Measurements from ENCODE around the gene TSPEAR.
"Not testable (repeated sequence)": the region's sequence is repeated elsewhere in the genome, so short reads cannot be mapped to it uniquely, and the experiment has no call there.

Gene TSPEAR

DNA sequence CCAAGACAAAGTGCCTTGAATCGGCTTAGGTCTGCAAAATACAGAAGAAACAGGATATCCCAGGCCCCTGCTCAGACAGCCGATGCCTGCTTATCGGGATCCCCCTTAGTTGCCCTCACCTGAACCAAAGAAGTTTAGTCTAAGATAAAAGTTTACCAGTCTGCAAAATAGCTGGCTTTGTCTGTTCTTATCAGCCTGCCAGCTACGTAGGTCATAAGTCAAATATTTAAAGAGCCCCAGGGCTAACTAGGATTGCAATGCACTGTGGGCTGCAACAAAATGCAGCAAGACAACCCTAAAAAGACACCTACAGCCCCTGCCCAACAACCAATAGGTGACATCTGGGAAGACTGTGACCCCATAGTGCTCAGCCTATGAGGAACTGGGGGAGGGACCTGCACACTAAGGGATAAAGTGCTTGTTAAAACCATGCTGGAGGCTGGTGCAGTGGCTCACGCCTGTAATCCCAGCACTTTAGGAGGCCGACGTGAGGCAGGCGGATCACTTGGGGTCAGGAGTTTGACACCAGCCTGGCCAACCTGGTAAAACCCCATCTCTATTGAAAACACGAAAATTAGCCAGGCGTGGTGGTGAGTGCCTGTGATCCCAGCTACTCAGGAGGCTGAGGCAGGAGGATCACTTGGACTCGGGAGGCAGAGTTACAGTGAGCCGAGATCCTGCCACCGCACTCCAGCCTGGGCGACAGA, 228.6 kb downstream of the TSPEAR start:
- Histone ChIP-seq H3K9me3 (ENCODE audit: insufficient read depth, low read depth, low read length) (no peaks in the 10 kb centered on the region), H3K36me3 (ENCODE audit: insufficient read depth, low read length) (no peaks in the 10 kb centered on the region), H3K27ac (ENCODE audit: low read depth, low read length) (no peak overlapping the region), H3K9ac (ENCODE audit: low read depth, low read length) (no peak overlapping the region), H3K4me1 (ENCODE audit: insufficient read depth, low read length) (no peaks in the 10 kb centered on the region), H3K4me3 (ENCODE audit: low read length) (no peak overlapping the region), H3K27me3 (ENCODE audit: insufficient read depth, low read length) (no peaks in the 10 kb centered on the region)
- 88% methylated on average over 14 of the region's 14 CpGs for WGBS

DNA sequence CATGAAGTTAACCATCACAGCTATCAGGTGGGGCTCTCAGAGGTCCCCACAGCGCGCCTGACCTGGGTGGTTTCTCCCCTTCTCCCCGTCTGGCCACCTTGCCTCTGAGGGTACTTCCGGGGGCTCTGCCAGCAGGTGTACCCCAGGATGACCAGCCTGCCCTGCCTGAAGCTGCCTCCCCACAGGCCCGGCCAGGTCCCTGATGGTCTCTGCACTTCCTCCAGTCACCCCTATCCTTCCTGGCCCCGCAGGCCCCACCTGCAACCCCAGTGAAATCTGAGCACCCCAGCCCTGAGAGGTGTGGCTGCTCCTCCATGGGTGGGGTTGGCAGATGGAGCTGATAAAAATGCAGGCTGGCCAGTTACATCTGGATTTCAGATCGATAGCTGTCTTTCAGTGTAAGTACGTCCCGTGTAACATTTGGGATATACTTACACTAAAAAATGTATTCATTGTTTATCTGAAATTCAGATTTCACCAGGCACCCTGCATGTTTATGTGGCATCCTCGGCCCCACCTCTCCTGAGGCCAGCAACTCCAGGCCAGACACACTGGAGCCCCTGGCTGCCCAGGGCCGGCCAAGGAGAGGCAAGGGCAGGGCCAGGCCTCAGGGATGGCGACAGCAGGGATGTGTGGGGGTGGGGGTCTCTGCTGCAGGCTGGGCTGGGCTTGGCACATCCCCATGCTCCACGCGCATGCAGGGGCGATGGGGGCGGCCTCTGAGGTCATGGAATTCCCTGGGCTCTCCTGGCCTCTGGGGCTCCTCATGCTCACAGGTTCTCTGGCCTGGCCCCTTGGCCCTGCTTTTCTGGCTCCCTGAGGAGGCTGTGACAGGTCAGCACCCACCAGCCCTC, 230.9 kb downstream of the TSPEAR start:
- Histone ChIP-seq H3K27ac (ENCODE audit: low read depth, low read length) (no peak overlapping the region), H3K36me3 (ENCODE audit: insufficient read depth, low read length) (no peaks in the 10 kb centered on the region), H3K4me3 (ENCODE audit: low read length) (no peak overlapping the region), H3K9ac (ENCODE audit: low read depth, low read length) (no peak overlapping the region), H3K4me1 (ENCODE audit: insufficient read depth, low read length) (no peaks in the 10 kb centered on the region), H3K9me3 (ENCODE audit: insufficient read depth, low read depth, low read length) (no peaks in the 10 kb centered on the region), H3K27me3 (ENCODE audit: insufficient read depth, low read length) (no peaks in the 10 kb centered on the region)
- WGBS = 94% methylated on average over 15 of the region's 16 CpGs

DNA sequence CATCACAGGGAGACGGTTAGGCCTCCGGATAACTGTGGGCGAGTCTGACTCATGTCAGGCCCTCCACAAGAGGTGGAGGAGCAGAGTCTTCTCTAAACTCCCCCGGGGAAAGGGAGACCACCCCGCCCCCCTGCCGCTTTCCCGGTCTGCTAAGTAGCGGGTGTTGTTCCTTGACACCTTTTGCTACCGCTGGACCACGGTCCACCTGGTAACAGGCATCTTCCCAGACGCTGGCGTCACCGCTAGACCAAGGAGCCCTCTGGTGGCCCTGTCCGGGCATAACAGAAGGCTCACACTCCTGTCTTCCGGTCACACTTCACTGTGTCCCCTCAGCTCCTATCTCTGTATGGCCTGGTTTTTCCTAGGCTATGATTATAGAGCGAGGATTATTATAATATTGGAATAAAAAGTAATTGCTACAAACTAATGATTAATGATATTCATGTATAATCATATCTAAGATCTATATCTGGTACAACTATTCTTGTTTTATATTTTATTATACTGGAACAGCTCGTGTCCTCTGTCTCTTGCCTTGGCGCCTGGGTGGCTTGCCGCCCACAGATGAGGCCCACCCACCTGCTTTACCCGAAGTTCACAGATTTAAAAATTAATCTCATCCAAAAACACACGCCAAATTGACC, 231.7 kb downstream of the TSPEAR start:
- not testable (repeated sequence) for H3K9ac ChIP-seq (ENCODE audit: low read depth, low read length); H3K36me3 ChIP-seq (ENCODE audit: insufficient read depth, low read length); H3K27me3 ChIP-seq (ENCODE audit: insufficient read depth, low read length); H3K4me3 ChIP-seq (ENCODE audit: low read length); H3K4me1 ChIP-seq (ENCODE audit: insufficient read depth, low read length); H3K9me3 ChIP-seq (ENCODE audit: insufficient read depth, low read depth, low read length); H3K27ac ChIP-seq (ENCODE audit: low read depth, low read length)
- WGBS = 49% methylated on average over 20 of the region's 21 CpGs

DNA sequence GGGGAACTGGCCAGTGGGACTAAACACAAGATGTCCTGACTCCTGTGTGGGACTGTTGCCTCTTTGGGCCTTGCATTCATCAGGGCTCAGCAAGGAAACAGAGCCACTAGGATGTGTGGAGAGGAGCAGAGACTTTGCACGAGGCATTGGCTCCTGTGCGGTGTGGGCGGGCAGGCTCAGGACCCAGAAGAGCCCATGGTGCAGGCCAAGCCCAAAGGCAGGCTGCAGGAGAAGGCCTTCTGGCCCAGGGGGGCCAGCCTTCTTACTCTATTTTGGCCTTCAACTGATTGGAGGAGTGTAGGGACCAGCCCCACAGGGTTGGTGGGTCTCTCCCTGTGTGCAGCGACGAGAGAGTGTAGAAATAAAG, 232.6 kb downstream of the TSPEAR start:
- no peak overlapping the region for H3K27ac ChIP-seq (ENCODE audit: low read depth, low read length)
- H3K9me3 ChIP-seq (ENCODE audit: insufficient read depth, low read depth, low read length) = no peaks in the 10 kb centered on the region
- no peak overlapping the region for H3K9ac ChIP-seq (ENCODE audit: low read depth, low read length)
- H3K4me3 ChIP-seq (ENCODE audit: low read length) = no peak overlapping the region
- no peaks in the 10 kb centered on the region for H3K27me3 ChIP-seq (ENCODE audit: insufficient read depth, low read length)
- H3K36me3 ChIP-seq (ENCODE audit: insufficient read depth, low read length) = no peaks in the 10 kb centered on the region
- WGBS = 98% methylated on average over 5 of the region's 5 CpGs
- H3K4me1 ChIP-seq (ENCODE audit: insufficient read depth, low read length) = no peaks in the 10 kb centered on the region; the same call in 1 of the 2 replicates

DNA sequence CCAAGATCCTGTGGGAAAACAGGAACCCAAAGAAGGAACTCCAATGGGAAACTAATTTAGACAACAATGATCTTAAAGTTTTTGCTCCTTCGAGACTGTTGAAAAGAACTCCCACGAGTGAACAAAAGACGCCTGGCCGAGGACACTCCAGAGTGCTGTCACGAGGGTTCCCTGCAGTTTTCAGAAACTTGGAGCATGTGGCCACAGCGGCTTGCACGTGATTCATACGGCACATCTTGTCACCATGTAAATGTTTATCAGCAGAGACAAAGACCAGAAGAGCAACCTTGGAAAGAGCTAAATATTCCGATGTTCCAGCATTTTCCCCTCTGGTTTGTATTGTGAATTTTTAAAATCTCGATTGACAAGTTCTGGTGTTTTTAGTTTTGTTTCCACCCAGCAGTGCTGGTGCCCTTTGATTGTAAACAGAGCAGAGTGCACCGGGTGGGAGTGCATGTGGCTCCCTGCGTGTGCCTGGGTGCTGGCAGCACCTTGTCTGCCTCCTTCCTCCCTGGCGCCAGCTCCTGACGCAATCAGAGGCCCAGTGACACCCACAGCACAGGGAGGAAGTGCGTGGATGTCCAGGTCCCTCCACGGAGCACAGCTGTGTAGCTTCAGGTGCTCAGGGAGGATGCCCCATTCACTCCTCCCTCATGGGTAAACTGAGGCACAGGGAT, 233.1 kb downstream of the TSPEAR start:
- H3K4me1 ChIP-seq (ENCODE audit: insufficient read depth, low read length) = no peaks in the 10 kb centered on the region; the same call in 1 of the 2 replicates
- no peak overlapping the region for H3K27ac ChIP-seq (ENCODE audit: low read depth, low read length)
- no peak overlapping the region for H3K4me3 ChIP-seq (ENCODE audit: low read length)
- no peak overlapping the region for H3K9ac ChIP-seq (ENCODE audit: low read depth, low read length)
- no peaks in the 10 kb centered on the region for H3K9me3 ChIP-seq (ENCODE audit: insufficient read depth, low read depth, low read length)
- H3K36me3 ChIP-seq (ENCODE audit: insufficient read depth, low read length) = no peaks in the 10 kb centered on the region
- 94% methylated on average over 16 of the region's 16 CpGs for WGBS
- H3K27me3 ChIP-seq (ENCODE audit: insufficient read depth, low read length) = no peaks in the 10 kb centered on the region

DNA sequence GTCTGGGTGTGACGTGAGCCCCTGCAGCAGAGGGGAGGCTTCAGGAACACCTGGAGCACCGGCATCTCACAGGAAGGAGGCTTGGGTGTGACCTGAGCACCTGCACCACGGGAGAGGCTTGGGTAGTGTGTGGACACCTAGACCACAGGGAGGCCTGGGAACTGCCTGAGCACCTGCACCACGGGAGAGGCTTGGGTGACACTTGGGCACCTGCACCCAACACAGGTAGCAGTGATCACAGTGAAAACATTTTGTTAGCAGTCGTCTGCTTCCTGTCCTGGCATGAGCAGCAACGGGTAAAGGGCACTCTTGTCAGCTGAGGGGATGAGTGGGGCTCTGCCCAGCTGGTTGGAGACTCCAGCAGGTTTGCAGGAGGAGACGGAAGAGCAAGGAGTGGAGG, 233.7 kb downstream of the TSPEAR start:
- no peak overlapping the region for H3K4me3 ChIP-seq (ENCODE audit: low read length)
- no peak overlapping the region for H3K27ac ChIP-seq (ENCODE audit: low read depth, low read length)
- no peaks in the 10 kb centered on the region for H3K36me3 ChIP-seq (ENCODE audit: insufficient read depth, low read length)
- H3K4me1 ChIP-seq (ENCODE audit: insufficient read depth, low read length) = no peaks in the 10 kb centered on the region; the same call in 1 of the 2 replicates
- H3K9me3 ChIP-seq (ENCODE audit: insufficient read depth, low read depth, low read length) = no peaks in the 10 kb centered on the region
- 92% methylated on average over 7 of the region's 7 CpGs for WGBS
- H3K9ac ChIP-seq (ENCODE audit: low read depth, low read length) = no peak overlapping the region
- H3K27me3 ChIP-seq (ENCODE audit: insufficient read depth, low read length) = no peaks in the 10 kb centered on the region

DNA sequence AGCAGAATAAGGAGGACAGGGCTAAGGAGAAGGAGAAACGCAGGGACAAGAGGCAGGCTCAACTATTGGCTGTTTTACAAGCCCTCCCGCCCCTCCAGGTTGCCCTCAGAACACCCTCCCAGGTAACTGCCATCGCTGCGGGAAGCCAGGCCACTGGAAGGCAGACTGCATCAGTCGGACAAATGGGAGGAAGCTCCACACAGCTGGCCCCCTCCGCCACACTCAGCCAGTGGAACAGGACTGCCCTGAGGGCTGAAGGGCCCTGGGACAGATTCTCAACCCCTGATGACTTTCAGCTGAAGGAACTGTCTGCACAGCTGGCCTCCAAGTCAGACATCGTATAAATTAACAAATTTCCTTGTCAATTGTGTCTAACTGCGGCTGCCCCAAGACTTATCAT, 234.2 kb downstream of the TSPEAR start:
- Histone ChIP-seq H3K4me3 (ENCODE audit: low read length) (no peak overlapping the region), H3K9ac (ENCODE audit: low read depth, low read length) (no peak overlapping the region), H3K27me3 (ENCODE audit: insufficient read depth, low read length) (no peaks in the 10 kb centered on the region), H3K4me1 (ENCODE audit: insufficient read depth, low read length) (no peaks in the 10 kb centered on the region; the same call in 1 of the 2 replicates), H3K36me3 (ENCODE audit: insufficient read depth, low read length) (no peaks in the 10 kb centered on the region), H3K27ac (ENCODE audit: low read depth, low read length) (no peak overlapping the region), H3K9me3 (ENCODE audit: insufficient read depth, low read depth, low read length) (no peaks in the 10 kb centered on the region)
- 87% methylated on average over 8 of the region's 8 CpGs for WGBS

DNA sequence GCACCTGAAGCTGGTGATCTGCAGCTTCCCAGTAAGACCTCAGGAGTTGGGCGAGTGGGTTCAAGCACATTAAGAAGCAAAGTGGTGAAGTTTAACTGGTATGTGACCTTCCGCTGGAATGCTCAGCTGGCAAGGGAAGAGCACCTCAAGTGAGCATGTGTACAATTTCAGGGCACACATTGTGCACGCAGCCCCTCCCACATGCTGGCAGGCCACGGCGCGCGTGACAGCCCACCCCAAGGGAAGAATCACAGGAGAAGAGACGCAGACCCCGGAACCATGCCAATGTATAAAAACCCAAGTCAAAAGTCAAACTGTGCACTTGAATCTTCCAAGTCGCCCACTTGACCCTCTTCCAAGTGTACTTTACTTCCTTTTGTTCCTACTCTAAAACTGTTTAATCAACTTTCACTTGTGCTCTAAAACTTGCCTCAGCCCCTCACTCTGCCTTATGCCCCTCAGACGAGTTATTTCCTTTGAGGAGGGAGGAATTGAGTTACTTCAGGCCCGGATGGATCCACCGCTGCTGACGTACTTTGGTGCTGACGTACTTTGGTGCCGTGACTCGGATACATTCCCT, 236.0 kb downstream of the TSPEAR start:
- Histone ChIP-seq H3K4me3 (ENCODE audit: low read length) (no peak overlapping the region), H3K9ac (ENCODE audit: low read depth, low read length) (no peak overlapping the region), H3K27ac (ENCODE audit: low read depth, low read length) (no peak overlapping the region), H3K27me3 (ENCODE audit: insufficient read depth, low read length) (no peaks in the 10 kb centered on the region), H3K9me3 (ENCODE audit: insufficient read depth, low read depth, low read length) (no peaks in the 10 kb centered on the region), H3K36me3 (ENCODE audit: insufficient read depth, low read length) (no peaks in the 10 kb centered on the region), H3K4me1 (ENCODE audit: insufficient read depth, low read length) (peaks cover 6% of the 10 kb centered on the region; the same call in 1 of the 2 replicates)
- WGBS = 91% methylated on average over 17 of the region's 17 CpGs

DNA sequence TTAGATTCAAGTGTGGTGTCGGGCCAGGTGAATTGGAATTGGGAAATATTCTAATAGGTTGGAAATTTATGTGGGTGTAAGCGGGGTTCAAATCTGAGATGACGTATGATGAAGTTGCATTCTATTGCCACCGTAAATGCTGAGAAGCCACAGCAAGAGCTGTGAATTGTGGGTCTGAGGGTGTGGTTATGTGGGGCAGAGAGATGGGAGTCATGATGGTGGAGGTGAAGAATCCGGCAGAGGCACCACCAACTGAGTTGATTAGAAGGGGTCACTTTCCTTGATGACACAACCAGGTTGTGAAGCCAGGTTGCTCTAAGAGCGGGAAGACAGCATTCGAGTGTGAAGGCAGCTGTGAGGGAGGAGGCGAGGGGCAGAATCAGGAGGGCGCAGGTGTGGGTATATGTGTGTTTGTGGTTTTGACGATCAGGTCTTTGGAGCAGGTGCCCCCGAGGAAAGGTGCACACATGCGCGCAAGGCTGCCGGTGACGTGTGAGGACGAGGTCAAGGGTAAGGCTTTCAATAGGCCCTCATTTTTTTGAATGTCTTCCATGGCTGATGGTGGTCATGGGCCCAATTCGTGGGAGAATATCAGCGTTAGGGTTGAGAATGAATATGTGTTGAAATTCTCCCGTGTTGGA, 237.3 kb downstream of the TSPEAR start:
- no peaks in the 10 kb centered on the region for H3K27me3 ChIP-seq (ENCODE audit: insufficient read depth, low read length)
- H3K9me3 ChIP-seq (ENCODE audit: insufficient read depth, low read depth, low read length) = no peaks in the 10 kb centered on the region
- no peak overlapping the region for H3K9ac ChIP-seq (ENCODE audit: low read depth, low read length)
- peaks cover 6% of the 10 kb centered on the region; the same call in 1 of the 2 replicates for H3K4me1 ChIP-seq (ENCODE audit: insufficient read depth, low read length)
- no peaks in the 10 kb centered on the region for H3K36me3 ChIP-seq (ENCODE audit: insufficient read depth, low read length)
- WGBS = 96% methylated on average over 18 of the region's 19 CpGs
- H3K27ac ChIP-seq (ENCODE audit: low read depth, low read length) = no peak overlapping the region
- H3K4me3 ChIP-seq (ENCODE audit: low read length) = no peak overlapping the region

DNA sequence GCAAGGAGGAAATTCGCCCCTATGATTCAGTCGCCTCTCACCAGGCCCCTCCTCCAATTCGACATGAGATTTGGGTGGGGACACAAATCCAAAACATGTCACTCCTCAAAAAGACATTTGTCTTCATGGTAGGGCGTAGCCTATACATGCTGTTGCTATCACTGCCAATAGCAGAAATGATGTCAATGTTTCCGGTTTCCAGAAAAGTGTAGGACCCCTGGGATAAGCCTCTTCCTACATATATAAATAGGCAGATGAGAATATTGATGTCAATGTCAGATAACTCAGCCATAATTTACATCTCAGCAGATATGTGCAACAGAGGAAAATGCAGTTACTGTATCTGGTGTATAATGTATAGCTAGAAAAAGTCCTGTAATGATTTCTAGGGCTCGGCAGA, 239.4 kb downstream of the TSPEAR start:
- H3K27me3 ChIP-seq (ENCODE audit: insufficient read depth, low read length) = no peaks in the 10 kb centered on the region
- peaks cover 6% of the 10 kb centered on the region; the same call in 1 of the 2 replicates for H3K4me1 ChIP-seq (ENCODE audit: insufficient read depth, low read length)
- no peak overlapping the region for H3K9ac ChIP-seq (ENCODE audit: low read depth, low read length)
- H3K9me3 ChIP-seq (ENCODE audit: insufficient read depth, low read depth, low read length) = no peaks in the 10 kb centered on the region
- no peak overlapping the region for H3K4me3 ChIP-seq (ENCODE audit: low read length)
- H3K36me3 ChIP-seq (ENCODE audit: insufficient read depth, low read length) = no peaks in the 10 kb centered on the region
- no peak overlapping the region for H3K27ac ChIP-seq (ENCODE audit: low read depth, low read length)
- WGBS = 89% methylated on average over 6 of the region's 6 CpGs

All from HUES64 (cell line).